ENCODE data around the gene EML4.

The EML4 gene

DNA sequence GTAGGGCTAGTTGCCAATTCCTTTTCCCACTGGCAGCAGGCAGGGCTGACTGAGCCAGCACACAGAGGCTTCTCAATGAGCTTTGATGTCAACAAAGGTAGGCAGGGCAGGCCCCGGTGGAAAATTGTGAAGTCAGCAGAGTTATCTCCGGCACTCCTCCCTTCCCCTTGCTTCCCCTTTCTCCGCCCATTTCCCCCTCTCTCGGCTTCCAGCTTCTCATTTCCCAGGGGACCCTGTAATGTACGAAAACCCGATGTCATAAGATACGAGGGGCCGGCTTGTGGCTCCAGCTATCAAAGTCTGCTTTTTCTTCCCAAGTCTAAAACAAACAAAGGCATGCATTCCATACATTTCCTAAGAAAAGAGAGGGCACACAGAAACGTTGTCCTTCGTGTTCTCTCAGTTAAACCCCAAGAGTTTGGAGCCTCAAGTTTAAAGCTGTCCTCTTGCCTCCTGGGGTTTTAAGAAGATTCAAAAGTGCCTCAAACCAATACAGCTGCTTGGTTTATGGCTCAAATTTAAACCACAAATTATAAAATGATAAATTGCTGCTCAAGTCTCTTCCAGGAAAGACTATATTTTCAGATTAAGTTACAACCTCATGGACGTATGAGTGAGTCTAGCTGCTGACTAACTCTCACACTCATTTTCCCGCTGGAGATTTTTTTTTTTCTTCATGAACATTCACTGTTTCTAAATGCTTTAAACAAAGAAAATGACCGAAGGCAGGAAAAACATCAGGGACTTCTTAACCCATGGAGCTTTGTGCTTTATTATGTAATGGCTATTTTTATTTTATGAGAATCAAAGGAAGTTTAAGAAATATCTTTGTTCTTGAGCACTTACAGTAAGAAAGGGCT lies 27.2 kb upstream of the EML4 start:
- Histone ChIP-seq H3K9me3 (ENCODE audit: control insufficient read depth, low read length) (no peaks in the 10 kb centered on the region), H3K9ac (ENCODE audit: low read length) (peak overlapping the region; percentile 51), H3K4me1 (ENCODE audit: control insufficient read depth, insufficient read depth, low read length) (peaks cover 17% of the 10 kb centered on the region), H3K27me3 (ENCODE audit: control insufficient read depth, insufficient read depth, low read length) (no peaks in the 10 kb centered on the region), H3K4me3 (ENCODE audit: low read length) (no peak overlapping the region), H3K36me3 (ENCODE audit: control insufficient read depth, insufficient read depth, low read length) (no peaks in the 10 kb centered on the region)

DNA sequence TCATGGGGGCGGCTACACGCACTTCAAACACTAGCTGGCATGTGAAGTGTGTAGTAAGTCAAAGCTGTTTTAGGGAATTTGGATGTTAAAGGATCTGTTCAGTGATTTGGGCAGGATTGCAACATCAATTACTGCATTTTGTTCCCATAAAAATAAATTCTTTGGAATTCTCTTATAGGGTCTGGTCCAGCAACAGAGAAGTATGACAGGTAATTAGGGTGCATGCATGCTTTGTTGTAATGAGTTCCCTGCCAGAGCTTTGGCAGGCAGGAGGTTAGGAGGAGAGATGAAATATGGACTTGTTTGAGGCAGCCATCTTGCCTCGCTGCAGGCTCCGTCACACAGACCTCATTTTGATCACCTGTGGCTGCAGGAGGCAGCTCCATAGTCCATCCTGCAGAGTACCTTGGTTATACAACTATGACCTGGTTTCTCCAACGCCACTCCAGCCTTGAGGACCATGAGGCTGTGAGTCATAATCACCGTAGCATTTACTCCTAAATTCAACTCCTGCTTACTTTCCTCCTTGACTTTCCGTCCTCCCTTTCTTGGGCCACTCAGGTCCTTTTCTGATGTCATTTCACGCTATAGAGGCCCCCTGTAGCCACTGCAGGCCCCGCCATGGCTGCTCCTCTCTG lies 26.5 kb upstream of the EML4 start:
- no peak overlapping the region for H3K9ac ChIP-seq (ENCODE audit: low read length)
- H3K4me3 ChIP-seq (ENCODE audit: low read length) = no peak overlapping the region
- peaks cover 12% of the 10 kb centered on the region for H3K4me1 ChIP-seq (ENCODE audit: control insufficient read depth, insufficient read depth, low read length)
- no peaks in the 10 kb centered on the region for H3K9me3 ChIP-seq (ENCODE audit: control insufficient read depth, low read length)
- H3K27me3 ChIP-seq (ENCODE audit: control insufficient read depth, insufficient read depth, low read length) = no peaks in the 10 kb centered on the region
- H3K36me3 ChIP-seq (ENCODE audit: control insufficient read depth, insufficient read depth, low read length) = no peaks in the 10 kb centered on the region

DNA sequence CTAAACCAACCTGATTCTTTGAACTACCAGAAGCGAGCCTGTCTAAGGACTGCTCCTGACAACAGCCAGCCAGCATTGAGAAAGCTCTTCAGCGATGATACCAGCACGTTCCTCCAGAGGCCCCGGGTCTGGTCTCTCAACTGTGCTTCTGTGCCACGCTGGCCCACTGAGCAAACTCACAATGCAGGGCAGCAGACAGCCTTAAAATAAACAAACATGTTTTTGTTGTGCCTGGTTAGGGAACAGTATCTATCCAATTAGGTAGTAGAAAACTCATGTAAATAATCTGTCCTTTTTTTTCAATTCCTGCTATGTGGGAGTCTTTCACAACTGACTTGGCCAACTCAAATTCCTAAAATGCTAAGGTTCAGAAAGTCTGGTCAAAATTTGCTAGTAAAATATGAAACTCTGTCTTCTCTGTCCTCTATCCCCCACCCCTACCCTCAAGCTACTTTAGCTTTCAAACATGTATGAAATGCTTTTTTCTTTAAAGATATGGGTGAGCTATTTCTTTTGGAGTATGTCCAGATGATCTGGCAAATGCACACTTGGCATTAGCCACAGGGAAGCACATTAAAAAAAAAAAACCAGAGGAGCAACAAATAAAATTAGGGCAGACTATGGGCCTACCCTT lies 21.4 kb upstream of the EML4 start:
- H3K4me1 ChIP-seq (ENCODE audit: control insufficient read depth, insufficient read depth, low read length) = no peaks in the 10 kb centered on the region
- no peaks in the 10 kb centered on the region for H3K36me3 ChIP-seq (ENCODE audit: control insufficient read depth, insufficient read depth, low read length)
- H3K4me3 ChIP-seq (ENCODE audit: low read length) = no peak overlapping the region
- H3K27me3 ChIP-seq (ENCODE audit: control insufficient read depth, insufficient read depth, low read length) = no peaks in the 10 kb centered on the region
- H3K9me3 ChIP-seq (ENCODE audit: control insufficient read depth, low read length) = no peaks in the 10 kb centered on the region
- H3K9ac ChIP-seq (ENCODE audit: low read length) = no peak overlapping the region

DNA sequence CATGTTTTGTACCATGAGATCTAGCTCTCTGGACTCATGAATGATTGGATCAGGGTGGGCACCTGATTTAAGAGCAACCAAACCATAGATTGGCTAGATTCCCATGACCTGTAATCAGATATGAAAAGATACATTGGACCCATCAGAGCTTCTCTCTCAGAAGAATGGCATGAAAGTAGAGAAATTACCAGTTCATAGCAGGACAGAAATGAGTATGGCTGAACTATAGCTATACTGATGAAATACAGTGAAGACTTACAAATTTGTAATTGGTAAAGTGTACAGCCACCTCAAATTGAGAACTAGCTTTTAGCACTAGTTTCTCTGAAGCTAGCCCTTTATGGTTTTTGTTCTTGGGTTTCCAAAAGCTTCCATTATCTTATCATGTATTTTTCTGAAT lies 19.0 kb upstream of the EML4 start:
- H3K27me3 ChIP-seq (ENCODE audit: control insufficient read depth, insufficient read depth, low read length) = no peaks in the 10 kb centered on the region
- no peaks in the 10 kb centered on the region for H3K36me3 ChIP-seq (ENCODE audit: control insufficient read depth, insufficient read depth, low read length)
- H3K4me1 ChIP-seq (ENCODE audit: control insufficient read depth, insufficient read depth, low read length) = no peaks in the 10 kb centered on the region
- no peaks in the 10 kb centered on the region for H3K9me3 ChIP-seq (ENCODE audit: control insufficient read depth, low read length)
- H3K4me3 ChIP-seq (ENCODE audit: low read length) = no peak overlapping the region
- no peak overlapping the region for H3K9ac ChIP-seq (ENCODE audit: low read length)

DNA sequence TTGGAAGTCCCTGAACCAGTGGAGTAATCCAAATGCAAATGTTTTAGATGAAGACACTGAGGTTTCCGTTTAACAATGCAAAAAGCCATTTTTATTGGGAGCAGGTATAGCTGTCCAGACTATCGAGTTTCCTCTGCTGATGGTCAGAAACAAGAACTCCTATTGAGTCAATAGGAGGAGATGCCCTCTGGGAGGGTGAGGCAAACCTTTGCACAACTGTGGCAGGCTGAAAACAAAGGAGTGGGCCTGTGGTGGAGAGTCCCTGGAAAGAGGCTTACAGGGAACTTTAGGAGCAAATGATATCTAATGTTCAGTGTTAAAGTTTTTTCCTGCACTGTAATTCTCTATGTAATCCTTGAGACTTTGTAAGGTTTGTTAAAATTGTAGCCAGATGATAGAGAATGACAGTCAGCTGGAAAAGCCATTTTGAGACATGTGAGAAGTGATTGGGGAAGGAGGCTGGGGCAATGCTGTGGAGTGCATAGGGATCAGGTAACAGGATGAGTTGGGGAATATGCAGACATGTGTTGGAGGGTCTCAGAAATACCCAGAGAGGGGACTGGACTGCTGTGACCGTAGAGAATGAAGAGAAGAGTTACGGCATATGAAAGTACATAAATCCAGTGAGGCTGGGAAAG lies 15.1 kb upstream of the EML4 start:
- no peaks in the 10 kb centered on the region for H3K9me3 ChIP-seq (ENCODE audit: control insufficient read depth, low read length)
- no peak overlapping the region for H3K4me3 ChIP-seq (ENCODE audit: low read length)
- H3K4me1 ChIP-seq (ENCODE audit: control insufficient read depth, insufficient read depth, low read length) = no peaks in the 10 kb centered on the region
- H3K27me3 ChIP-seq (ENCODE audit: control insufficient read depth, insufficient read depth, low read length) = no peaks in the 10 kb centered on the region
- H3K9ac ChIP-seq (ENCODE audit: low read length) = no peak overlapping the region
- H3K36me3 ChIP-seq (ENCODE audit: control insufficient read depth, insufficient read depth, low read length) = no peaks in the 10 kb centered on the region

DNA sequence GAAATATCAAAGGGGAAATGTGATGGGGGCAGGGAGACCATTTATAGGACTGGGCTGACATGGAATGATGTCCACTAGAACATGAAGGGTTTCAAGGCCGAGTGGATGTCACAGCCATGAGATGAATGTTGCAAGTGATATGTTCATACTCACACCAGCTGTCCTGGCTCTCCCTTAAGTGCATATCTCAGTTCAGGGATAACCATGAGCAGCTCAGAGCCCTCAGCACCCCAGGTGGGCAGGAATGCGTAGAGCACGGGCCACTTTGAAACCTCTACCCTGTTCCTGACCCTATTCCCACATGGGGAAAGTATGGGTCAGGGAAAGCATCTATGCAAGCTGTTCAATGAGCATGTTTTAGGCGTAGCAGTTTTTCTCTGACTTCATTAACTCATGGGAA lies 12.4 kb upstream of the EML4 start:
- H3K27me3 ChIP-seq (ENCODE audit: control insufficient read depth, insufficient read depth, low read length) = no peaks in the 10 kb centered on the region

DNA sequence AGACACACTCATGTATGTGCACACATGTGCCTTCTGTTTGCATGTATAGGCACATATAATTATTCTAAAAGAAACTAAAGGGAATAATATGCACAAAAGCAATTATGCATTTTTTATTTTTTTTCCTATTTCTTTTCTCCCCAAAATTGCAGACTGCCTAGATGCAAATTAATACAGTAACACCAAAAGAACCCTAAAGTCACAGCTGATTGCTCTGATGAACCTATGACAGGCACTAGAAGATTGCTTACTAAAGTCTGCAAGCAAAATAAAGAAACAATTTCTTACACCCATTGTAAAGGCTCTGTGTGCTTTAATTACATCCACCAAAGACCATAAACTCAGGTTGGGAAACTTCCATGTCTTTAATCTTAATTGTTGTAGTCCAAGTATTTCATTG lies 7.7 kb upstream of the EML4 start:
- Histone ChIP-seq H3K36me3 (ENCODE audit: control insufficient read depth, insufficient read depth, low read length) (no peaks in the 10 kb centered on the region), H3K9me3 (ENCODE audit: control insufficient read depth, low read length) (no peaks in the 10 kb centered on the region), H3K27me3 (ENCODE audit: control insufficient read depth, insufficient read depth, low read length) (no peaks in the 10 kb centered on the region), H3K4me1 (ENCODE audit: control insufficient read depth, insufficient read depth, low read length) (no peaks in the 10 kb centered on the region), H3K9ac (ENCODE audit: low read length) (no peak overlapping the region), H3K4me3 (ENCODE audit: low read length) (no peak overlapping the region)

More for the DNA sequence above, 12.4 kb upstream of the EML4 start:
- Histone ChIP-seq H3K9me3 (ENCODE audit: control insufficient read depth, low read length) (no peaks in the 10 kb centered on the region), H3K36me3 (ENCODE audit: control insufficient read depth, insufficient read depth, low read length) (no peaks in the 10 kb centered on the region), H3K4me3 (ENCODE audit: low read length) (no peak overlapping the region), H3K4me1 (ENCODE audit: control insufficient read depth, insufficient read depth, low read length) (no peaks in the 10 kb centered on the region), H3K9ac (ENCODE audit: low read length) (no peak overlapping the region)

DNA sequence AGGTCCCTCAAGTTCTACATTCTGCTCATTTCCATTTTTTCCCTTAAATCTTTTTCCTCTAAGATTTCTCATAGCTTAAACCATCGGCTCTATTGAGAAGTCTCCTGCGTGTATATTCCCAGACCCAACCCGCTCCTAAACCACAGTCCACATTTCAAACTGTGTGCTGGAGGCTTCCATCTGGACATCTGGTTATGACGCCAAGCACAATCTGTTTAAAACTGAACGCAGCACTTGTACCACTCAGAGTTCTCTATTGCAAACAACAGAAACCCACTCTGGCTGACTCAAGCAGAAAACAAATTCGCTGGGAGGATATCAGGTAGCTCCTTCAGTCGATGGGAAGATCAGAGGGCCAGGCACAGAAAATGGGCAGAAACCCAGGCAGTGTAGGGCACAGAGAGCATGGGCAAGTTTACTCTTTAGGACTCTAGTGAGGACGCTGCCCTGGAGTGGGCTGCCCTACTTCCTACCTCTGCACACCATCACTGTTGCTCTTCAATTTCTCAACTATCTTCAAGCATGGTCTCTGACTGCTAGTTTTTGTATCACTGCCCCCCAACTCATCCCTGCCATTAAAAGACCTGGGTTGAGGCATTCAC lies 5.6 kb upstream of the EML4 start:
- H3K9me3 ChIP-seq (ENCODE audit: control insufficient read depth, low read length) = no peaks in the 10 kb centered on the region
- H3K4me3 ChIP-seq (ENCODE audit: low read length) = no peak overlapping the region
- no peaks in the 10 kb centered on the region for H3K27me3 ChIP-seq (ENCODE audit: control insufficient read depth, insufficient read depth, low read length)
- no peak overlapping the region for H3K9ac ChIP-seq (ENCODE audit: low read length)
- H3K4me1 ChIP-seq (ENCODE audit: control insufficient read depth, insufficient read depth, low read length) = no peaks in the 10 kb centered on the region
- no peaks in the 10 kb centered on the region for H3K36me3 ChIP-seq (ENCODE audit: control insufficient read depth, insufficient read depth, low read length)

DNA sequence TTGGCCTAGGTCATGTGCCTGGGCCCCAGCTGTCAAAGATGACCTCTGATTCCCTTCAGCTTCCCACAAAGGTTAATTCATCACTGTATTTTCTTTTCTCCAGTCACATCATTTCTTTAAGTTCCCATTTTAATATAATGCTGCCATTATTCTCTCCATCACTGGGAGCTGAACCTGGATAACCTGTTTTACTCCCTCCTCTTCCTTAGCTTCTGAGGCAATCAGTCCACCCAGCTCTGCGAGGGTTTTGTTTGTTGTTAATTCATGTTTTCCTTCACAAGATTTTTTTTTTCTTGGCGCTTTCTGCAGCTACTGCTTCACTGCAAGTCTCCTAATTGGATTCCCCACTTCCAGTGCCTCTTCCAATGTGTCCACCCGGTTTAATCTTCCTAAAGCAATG lies 5.1 kb upstream of the EML4 start:
- Histone ChIP-seq H3K4me1 (ENCODE audit: control insufficient read depth, insufficient read depth, low read length) (peaks cover 5% of the 10 kb centered on the region), H3K9me3 (ENCODE audit: control insufficient read depth, low read length) (no peaks in the 10 kb centered on the region), H3K27me3 (ENCODE audit: control insufficient read depth, insufficient read depth, low read length) (no peaks in the 10 kb centered on the region), H3K9ac (ENCODE audit: low read length) (no peak overlapping the region), H3K4me3 (ENCODE audit: low read length) (no peak overlapping the region), H3K36me3 (ENCODE audit: control insufficient read depth, insufficient read depth, low read length) (no peaks in the 10 kb centered on the region)

DNA sequence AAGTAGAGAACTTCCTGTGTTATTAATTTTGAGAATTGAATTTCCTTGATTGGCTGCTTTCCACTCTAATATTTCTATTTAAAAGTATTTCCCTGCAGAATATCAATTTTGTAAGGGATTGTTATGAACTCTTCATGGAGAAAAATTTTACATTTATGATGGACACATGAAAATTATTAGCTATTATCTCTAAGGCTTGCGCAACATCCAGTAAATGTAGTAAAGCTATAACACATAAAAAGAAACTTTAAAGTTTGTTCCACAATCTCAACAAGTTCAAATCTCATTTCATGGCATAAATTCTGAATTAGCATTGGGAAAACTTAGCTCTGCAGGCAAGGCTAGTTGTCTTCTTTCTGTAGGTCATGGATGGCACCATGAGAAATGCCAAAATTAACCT lies 4.2 kb upstream of the EML4 start:
- Histone ChIP-seq H3K4me3 (ENCODE audit: low read length) (no peak overlapping the region), H3K4me1 (ENCODE audit: control insufficient read depth, insufficient read depth, low read length) (peaks cover 5% of the 10 kb centered on the region), H3K9ac (ENCODE audit: low read length) (no peak overlapping the region)

DNA sequence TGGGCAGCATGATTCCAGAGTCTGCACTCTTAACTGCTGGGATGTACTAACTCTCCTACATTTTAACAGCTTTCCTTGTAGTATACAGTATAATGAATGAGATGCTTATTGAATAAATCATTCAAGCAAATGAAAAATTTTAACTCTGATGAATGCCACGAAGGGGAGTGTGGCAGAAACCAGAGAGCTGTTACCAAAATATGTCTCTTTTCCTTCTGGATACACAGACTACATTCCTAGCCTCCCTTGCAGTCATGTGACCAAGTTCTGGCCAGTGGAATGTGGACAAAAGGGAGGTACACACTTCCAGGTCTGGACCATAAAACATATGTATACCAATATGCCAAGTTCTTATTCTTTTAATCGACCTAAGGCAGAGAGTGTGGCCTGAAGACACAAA lies 1.7 kb upstream of the EML4 start:
- peaks cover 18% of the 10 kb centered on the region for H3K4me1 ChIP-seq (ENCODE audit: control insufficient read depth, insufficient read depth, low read length)
- H3K4me3 ChIP-seq (ENCODE audit: low read length) = no peak overlapping the region
- no peaks in the 10 kb centered on the region for H3K9me3 ChIP-seq (ENCODE audit: control insufficient read depth, low read length)
- H3K36me3 ChIP-seq (ENCODE audit: control insufficient read depth, insufficient read depth, low read length) = no peaks in the 10 kb centered on the region
- H3K9ac ChIP-seq (ENCODE audit: low read length) = no peak overlapping the region
- H3K27me3 ChIP-seq (ENCODE audit: control insufficient read depth, insufficient read depth, low read length) = no peaks in the 10 kb centered on the region

More for the DNA sequence above, 4.2 kb upstream of the EML4 start:
- Histone ChIP-seq H3K9me3 (ENCODE audit: control insufficient read depth, low read length) (no peaks in the 10 kb centered on the region), H3K27me3 (ENCODE audit: control insufficient read depth, insufficient read depth, low read length) (no peaks in the 10 kb centered on the region), H3K36me3 (ENCODE audit: control insufficient read depth, insufficient read depth, low read length) (no peaks in the 10 kb centered on the region)
